WERI-Rb-1 (cell line): ENCODE measurements around the gene GPC5.

ENCODE experiments used
- DNase-seq: peaks from one replicate; pipeline ENCODE4 v3.0.0-alpha.2; 2020
- H3K27ac ChIP-seq: fragments of 250-450 bp; sonication (Bioruptor Pico); 2 replicates; pipeline ENCODE4 v1.5.1; 2020; ENCODE audit warnings: mild to moderate bottlenecking, moderate library complexity
- H3K27me3 ChIP-seq: fragments of 250-450 bp; sonication (Bioruptor Pico); 2 replicates; pipeline ENCODE4 v1.5.1; 2021; ENCODE audit warnings: mild to moderate bottlenecking, low read depth, moderate library complexity; ENCODE audit not compliant: insufficient read depth, severe bottlenecking
- H3K36me3 ChIP-seq: fragments of 250-450 bp; sonication (Bioruptor Pico); 2 replicates; pipeline ENCODE4 v1.5.1; 2020; ENCODE audit warnings: mild to moderate bottlenecking, moderate library complexity
- H3K4me3 ChIP-seq: 2 replicates; pipeline ENCODE4 v1.5.1; 2011; ENCODE audit warnings: low read depth, mild to moderate bottlenecking, control low read depth, low read length
- H3K9me3 ChIP-seq: fragments of 250-450 bp; sonication (Bioruptor Pico); 2 replicates; pipeline ENCODE4 v1.5.1; 2021; ENCODE audit warnings: mild to moderate bottlenecking, moderate library complexity; ENCODE audit not compliant: severe bottlenecking
- TF ChIP-seq, protein P1 (sequence below): IDR thresholded peaks from 2 replicates; pipeline ENCODE4 v1.5.1; 2011; ENCODE audit warnings: low read depth, mild to moderate bottlenecking, control low read depth, inconsistent platforms, low read length

GPC5 gene

DNA sequence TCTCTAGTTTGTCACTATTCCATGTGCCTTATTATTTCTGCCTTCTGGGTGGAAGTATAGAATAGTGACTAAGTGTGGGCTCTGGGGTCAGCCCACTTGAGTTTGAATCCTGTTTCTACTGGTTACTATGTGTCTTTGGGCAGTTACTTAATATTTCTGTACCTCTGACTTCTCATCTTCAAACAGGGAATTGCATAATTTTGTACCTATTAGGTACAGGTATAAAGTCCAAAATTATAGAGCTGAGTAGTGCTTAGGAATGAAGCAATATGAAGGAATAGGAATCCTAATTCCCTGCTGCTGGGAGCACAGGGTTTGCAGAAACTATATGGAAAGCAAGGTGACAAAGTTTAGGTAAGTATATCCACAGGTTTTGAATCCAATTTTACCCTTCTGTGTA is 564.5 kb downstream of the GPC5 start:
- Histone ChIP-seq H3K9me3 (peaks cover 22% of the 10 kb centered on the region), H3K27ac (no peak overlapping the region), H3K36me3 (peaks cover 11% of the 10 kb centered on the region; the same call in 1 of the 2 replicates), H3K27me3 (no peaks in the 10 kb centered on the region), H3K4me3 (no peak overlapping the region)
- no peak for DNase-seq
- TF ChIP-seq, protein P1, sequence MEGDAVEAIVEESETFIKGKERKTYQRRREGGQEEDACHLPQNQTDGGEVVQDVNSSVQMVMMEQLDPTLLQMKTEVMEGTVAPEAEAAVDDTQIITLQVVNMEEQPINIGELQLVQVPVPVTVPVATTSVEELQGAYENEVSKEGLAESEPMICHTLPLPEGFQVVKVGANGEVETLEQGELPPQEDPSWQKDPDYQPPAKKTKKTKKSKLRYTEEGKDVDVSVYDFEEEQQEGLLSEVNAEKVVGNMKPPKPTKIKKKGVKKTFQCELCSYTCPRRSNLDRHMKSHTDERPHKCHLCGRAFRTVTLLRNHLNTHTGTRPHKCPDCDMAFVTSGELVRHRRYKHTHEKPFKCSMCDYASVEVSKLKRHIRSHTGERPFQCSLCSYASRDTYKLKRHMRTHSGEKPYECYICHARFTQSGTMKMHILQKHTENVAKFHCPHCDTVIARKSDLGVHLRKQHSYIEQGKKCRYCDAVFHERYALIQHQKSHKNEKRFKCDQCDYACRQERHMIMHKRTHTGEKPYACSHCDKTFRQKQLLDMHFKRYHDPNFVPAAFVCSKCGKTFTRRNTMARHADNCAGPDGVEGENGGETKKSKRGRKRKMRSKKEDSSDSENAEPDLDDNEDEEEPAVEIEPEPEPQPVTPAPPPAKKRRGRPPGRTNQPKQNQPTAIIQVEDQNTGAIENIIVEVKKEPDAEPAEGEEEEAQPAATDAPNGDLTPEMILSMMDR: no peak

DNA sequence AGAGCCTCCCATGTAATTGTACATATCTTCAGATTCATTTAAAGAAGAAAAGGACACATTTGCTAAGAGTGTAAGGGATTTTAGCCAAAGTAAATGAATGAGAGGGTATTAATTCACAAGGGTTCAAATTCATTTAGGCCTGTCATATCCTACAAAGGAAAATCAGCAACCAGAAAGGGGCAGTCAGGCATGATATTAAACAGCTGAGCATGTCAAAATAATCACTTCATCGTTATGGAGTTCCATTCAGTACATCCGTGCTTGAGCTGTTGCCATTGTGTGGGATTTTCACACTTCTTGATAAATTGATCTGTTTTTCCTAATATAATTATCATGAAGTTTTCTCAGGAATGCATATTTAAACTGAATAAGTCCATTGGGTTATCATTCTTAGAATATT is 567.1 kb downstream of the GPC5 start:
- TF ChIP-seq, protein P1: no peak
- Histone ChIP-seq H3K36me3 (peaks cover 29% of the 10 kb centered on the region), H3K9me3 (peaks cover 22% of the 10 kb centered on the region), H3K27me3 (no peaks in the 10 kb centered on the region), H3K4me3 (no peak overlapping the region), H3K27ac (no peak overlapping the region)
- DNase-seq: no peak

DNA sequence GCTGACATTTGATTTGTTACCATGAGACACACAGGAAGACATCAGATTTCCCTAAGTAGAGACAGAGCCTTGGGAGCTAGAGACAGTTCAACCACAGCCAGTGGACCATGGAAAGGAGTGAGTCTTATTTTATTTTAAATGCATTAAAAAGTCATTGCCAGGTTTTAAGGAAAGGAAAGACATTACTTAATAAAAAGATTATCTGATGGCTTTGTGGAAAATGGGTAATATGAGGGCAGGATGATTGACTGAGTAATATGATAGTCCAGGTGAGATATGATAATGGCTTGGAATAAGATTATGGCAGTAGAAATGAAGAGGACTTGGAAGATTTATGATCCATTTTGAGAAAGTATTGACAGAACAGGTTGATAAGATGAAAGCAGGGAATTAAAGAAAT is 580.1 kb downstream of the GPC5 start:
- H3K36me3 ChIP-seq: peaks cover 5% of the 10 kb centered on the region; the same call in 1 of the 2 replicates
- H3K27ac ChIP-seq: no peak overlapping the region
- no peaks in the 10 kb centered on the region for H3K27me3 ChIP-seq
- H3K4me3 ChIP-seq: no peak overlapping the region
- TF ChIP-seq, protein P1: no peak
- DNase-seq: no peak
- peaks cover 33% of the 10 kb centered on the region for H3K9me3 ChIP-seq

DNA sequence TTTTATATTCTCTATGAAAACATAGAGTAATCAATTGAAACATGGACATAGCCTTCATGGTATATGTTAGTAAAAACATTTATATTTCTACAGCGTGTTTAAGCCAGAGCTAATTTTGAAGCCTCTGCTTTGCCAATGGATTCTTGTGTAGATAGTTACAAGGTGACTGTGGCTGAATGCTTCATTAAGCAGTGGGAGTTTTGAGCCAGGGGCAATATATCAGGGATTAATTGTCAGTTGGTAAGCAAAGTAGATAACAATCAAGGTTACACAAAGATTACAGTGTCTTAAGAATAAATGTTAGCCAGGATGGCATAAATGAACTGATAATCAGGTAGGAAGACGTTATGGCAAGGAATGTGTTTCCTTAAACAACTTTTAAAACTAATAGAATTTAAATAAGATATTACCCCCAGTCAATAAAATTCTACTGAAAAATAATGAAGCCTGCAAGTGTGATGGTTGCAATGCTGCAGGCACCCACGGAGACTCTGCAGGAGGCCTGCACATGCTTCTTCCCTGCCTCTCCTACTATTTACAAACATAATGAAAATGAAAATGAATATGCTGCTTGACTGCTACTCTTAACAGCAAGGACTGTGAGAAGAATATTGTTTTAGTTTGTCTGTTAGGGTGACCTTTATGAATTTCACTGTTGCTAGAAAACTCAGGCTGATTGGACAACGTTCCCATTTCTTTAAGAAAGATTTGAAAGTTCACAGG is 588.5 kb downstream of the GPC5 start:
- TF ChIP-seq, protein P1: no peak
- H3K4me3 ChIP-seq: no peak overlapping the region; the same call in 1 of the 2 replicates
- H3K36me3 ChIP-seq: peaks cover 15% of the 10 kb centered on the region
- no peaks in the 10 kb centered on the region for H3K27me3 ChIP-seq
- H3K9me3 ChIP-seq: peaks cover 8% of the 10 kb centered on the region
- DNase-seq: peak; percentile 67
- peak overlapping the region; percentile 67 for H3K27ac ChIP-seq

DNA sequence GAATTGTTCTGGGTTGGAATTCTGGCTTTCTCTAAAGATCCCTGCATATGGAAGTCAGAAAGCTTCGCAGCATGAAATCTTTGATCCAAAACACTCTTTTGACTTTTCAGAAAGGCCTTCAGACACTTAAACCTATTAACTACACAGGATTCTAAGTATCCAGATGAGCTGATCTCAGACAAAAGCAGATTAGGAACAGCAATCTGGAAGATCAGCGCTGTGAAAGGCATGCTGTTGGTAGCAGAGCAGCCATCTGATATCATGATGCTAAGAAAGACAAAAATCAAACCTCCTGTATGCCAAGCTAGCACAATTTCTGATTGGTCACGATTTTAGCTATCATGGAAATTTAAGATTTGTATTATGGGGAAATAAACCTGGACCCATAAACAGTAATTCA is 589.9 kb downstream of the GPC5 start:
- DNase-seq: peak; percentile 83
- Histone ChIP-seq H3K9me3 (peaks cover 4% of the 10 kb centered on the region), H3K4me3 (peak overlapping the region; percentile 20; the same call in 1 of the 2 replicates), H3K36me3 (peaks cover 18% of the 10 kb centered on the region), H3K27ac (peak overlapping the region; percentile 74), H3K27me3 (no peaks in the 10 kb centered on the region)
- TF ChIP-seq, protein P1: no peak

DNA sequence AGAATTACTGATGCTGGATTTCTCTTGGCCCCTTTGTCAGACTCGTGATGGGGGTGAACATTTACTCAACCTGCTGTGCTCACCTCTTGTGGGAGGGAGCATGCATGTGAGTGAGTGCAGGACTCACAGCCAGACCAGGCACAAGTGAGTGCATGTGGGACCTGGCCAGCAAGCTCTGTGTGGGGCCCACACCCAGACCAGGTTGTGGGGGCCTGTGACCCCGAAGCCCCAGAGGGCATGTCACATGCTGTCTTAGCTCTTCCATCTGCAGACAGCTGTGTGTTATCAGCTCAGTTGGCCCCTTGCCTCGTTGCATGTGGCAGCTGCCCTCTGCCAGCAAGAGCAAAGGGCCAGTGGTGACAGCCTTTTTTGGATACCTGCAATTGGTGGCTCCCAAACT is 614.4 kb downstream of the GPC5 start:
- Histone ChIP-seq H3K27ac (no peak overlapping the region), H3K27me3 (no peaks in the 10 kb centered on the region), H3K36me3 (no peaks in the 10 kb centered on the region; the same call in none of the 2 replicates), H3K9me3 (peaks cover 8% of the 10 kb centered on the region), H3K4me3 (no peak overlapping the region)
- no peak for DNase-seq
- TF ChIP-seq, protein P1: no peak
